Adrenal gland (tissue), 5 donors: ENCODE results near the gene CTBP2.

Source experiments
- CTCF ChIP-seq, 6 experiments: fragments of 450-650 bp in 4 of 6; fragments of 200-600 bp in 2 of 6; sonication (generic) in 1 of 6; IDR thresholded peaks; 1 replicate in 5 of 6; 2 replicates in 1 of 6; pipeline versions ENCODE4 v1.5.1 to v1.8.0; 2016 to 2021; ENCODE audit warnings: antibody characterized with exemption in 6 of 6, mild to moderate bottlenecking in 2 of 6, moderate library complexity in 1 of 6
- POLR2A ChIP-seq, 2 donors: fragments of 450-650 bp; IDR thresholded peaks; one replicate each; pipeline ENCODE4 v1.6.1; 2017; ENCODE audit warnings: antibody characterized with exemption in 2 of 2, mild to moderate bottlenecking in 2 of 2, moderate library complexity in 1 of 2
- donor health status: DM: no; HTN: no; CAD: no.

DNA sequence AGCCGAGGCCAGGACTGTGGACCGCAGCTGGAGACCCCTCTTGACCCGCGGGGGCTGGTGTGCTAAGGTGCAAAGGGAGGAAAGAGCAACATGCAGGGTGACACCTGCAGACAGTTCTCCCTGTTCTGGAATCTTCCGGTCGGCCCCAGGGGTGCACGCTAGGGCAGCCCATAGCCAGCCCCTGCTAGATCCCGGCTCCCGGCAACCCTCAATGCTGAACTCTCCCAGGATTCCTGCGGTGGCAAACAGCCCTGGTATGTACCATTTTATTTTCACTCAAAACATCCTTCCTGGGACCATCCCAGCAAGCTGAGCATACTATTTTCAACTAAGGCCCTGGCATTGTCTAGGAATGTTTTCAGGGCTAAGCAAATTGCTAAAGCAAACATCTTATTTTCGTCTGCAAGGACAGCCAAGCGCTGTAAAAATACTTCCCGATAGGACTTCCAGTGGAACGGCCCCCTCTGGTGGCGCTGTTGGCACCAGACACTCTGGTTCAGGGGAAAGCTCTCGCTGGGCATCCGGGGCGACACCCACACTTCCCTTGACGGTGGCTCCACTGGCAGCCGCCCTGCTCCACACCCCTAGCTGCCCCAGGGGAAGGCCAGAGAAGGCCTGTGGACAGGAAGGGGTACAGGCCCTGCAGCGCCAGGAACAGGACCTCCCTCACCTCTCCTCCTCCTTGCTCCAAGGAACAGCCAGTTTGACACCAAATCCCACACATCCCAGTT lies 99.4 kb downstream of the CTBP2 start:
- peak; percentile 81 to 91 (median 86) for TF ChIP-seq CTCF (IDR thresholded peaks at IDR 0.05)
- TF ChIP-seq POLR2A (IDR thresholded peaks at IDR 0.05) = no peak
